ENCODE results near the gene MTMR11.

The MTMR11 gene

GRCh38 chr1:149942885-149943284 lies 6.2 kb upstream of the MTMR11 start:
- TF ChIP-seq CTCF (IDR thresholded peaks at IDR 0.05), result no peak

DNA sequence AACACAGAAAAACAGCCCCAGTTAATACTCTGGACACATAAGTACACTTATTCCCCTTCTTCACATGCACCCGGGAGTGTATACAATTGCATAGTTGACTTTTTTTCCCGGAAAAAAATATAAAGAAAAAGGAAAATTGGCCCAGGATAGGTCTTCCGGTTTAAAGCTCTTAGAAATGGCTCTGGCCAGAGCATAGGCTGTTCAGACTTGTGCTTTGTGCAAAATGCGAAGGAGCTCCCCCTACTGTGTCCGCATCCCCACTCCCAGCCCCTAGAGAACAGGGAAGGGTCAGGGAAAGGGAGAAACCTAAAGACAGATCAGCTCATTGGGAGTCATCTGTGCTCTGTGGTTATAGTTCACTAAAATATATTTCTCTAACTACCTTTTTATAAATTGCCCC lies 5.5 kb upstream of the MTMR11 start:
- TF ChIP-seq CTCF (IDR thresholded peaks at IDR 0.05), result no peak

DNA sequence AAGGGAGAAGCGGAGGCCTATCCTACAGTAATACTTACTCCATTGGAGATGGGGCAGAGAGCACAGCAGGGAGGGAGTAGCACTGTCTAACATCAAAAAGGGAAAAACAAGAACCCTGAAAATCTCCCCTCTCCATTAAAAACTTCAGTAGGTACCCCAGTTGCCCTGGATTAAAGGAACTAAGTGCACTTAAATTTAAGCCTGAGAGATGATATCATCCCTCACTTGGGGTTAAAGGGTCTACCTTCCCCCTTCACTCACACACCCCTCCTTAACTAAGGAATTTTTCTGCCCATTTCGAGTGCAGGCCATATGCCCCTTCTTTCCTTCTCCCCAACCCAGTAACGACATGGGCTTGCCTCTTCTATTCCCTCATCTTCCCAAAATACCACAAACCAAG lies 3.7 kb upstream of the MTMR11 start:
- TF ChIP-seq CTCF (IDR thresholded peaks at IDR 0.05), result no peak

DNA sequence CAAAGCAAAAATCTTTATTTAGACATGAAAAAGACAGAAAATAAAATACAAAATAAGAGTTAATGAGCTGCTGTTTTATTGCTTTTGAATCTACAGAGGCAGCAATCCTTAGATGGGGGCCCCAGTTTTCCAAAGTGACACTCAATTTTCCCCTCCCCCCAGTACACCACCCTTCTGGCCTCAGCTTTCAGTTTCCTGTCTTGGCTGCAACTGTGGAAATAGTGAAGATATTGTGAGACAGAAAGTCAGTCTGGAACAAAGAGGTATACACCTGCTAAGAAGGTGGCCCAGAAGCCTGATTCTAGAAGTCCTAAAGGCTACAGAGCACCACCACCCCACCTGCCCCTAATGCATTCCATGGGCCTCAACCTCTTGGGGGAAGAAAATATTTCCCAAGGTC lies 1.1 kb upstream of the MTMR11 start:
- TF ChIP-seq CTCF (IDR thresholded peaks at IDR 0.05), result no peak

DNA sequence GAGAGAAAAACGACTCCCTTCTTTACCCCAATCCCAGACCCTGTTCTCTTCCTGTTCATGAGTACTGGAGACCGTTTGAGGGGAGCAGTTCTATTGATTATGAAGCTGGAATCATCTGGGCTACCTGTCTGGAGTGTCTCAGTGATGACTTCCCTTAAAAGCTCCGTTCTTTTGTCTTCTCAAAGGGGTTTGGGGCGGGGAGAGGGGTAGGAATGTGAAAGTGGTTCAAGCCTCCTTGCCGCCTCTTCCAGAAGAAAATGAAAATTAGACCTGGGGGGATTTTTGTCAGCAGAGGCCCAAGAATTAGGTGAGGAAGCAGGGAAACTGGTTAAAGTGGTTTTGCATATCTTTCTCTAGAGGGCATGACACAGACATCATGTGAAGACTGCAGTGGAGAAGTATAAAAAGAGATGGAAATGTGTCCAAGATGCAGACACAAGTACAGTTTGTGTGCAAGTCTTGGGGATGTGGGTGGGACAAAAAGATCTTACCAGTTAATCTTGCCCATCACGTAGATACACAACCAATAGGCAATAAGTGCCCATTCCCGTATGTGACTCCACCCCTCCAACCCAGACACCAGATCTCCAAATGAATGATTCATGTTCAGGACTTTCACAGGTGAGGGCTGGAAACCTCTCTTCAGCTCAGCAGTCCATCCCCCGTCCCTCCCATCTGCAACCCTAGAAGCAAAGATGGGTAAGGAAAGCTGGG lies 470 bp upstream of the MTMR11 start:
- no peak for TF ChIP-seq CTCF (IDR thresholded peaks at IDR 0.05)

GRCh38 chr1:149934356-149934755 lies 2.3 kb downstream of the MTMR11 start:
- no peak for TF ChIP-seq CTCF (IDR thresholded peaks at IDR 0.05)

GRCh38 chr1:149933208-149933607 lies 3.5 kb downstream of the MTMR11 start:
- no peak for TF ChIP-seq CTCF (IDR thresholded peaks at IDR 0.05)

DNA sequence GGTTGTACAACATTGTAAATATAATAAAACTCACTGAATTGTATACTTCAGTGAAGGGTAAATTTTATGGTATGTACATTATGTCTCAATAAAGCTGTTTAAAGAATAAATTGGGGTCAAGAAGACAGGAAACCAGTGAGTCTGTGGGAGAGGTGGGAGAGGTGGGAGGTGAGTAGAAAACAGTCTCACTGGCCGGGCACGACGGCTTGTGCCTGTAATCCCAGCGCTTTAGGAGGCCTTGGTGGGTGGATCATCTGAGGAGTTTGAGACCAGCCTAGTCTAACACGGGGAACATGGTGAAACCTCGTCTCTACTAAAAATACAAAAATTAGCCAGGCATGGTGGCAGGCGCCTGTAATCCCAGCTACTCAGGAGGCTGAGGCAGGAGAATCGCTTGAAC lies 4.2 kb downstream of the MTMR11 start:
- TF ChIP-seq CTCF (IDR thresholded peaks at IDR 0.05), result no peak

Data from LNCAP (cell line).